Activated CD8-positive, alpha-beta memory T cell treated with anti-CD3 and anti-CD28 coated beads, Interleukin-2, amount 50 U/mL, for 48 hours (primary cell): Measurements from ENCODE around the gene NCAM1.
"Not testable (repeated sequence)": the region's sequence is repeated elsewhere in the genome, so short reads cannot be mapped to it uniquely, and the experiment has no call there.

Experiments
- DNase-seq: peaks from one replicate; pipeline ENCODE4 v3.0.0-alpha.2; 2020

The NCAM1 gene

GRCh38 chr11:113026778-113027177, 65.6 kb downstream of the NCAM1 start:
- no peak for DNase-seq

- DNase-seq, result no peak
These were observed 73.4 kb downstream of the NCAM1 start for GRCh38 chr11:113034576-113034975.

GRCh38 chr11:113035708-113036107, 74.5 kb downstream of the NCAM1 start:
- DNase-seq, result no peak

GRCh38 chr11:113043698-113044097, 82.5 kb downstream of the NCAM1 start:
- no peak for DNase-seq

GRCh38 chr11:113045146-113045545, 83.9 kb downstream of the NCAM1 start:
- no peak for DNase-seq

GRCh38 chr11:113046866-113047265, 85.6 kb downstream of the NCAM1 start:
- DNase-seq, result no peak

GRCh38 chr11:113048820-113049768, 87.9 kb downstream of the NCAM1 start:
- no peak for DNase-seq

- DNase-seq, result not testable (repeated sequence)
These were observed 91.8 kb downstream of the NCAM1 start for GRCh38 chr11:113053042-113053441.

- no peak for DNase-seq
These were observed 95.8 kb downstream of the NCAM1 start for GRCh38 chr11:113057038-113057437.

- no peak for DNase-seq
These were observed 98.3 kb downstream of the NCAM1 start for GRCh38 chr11:113059548-113059947.

- DNase-seq, result no peak
These were observed 104.1 kb downstream of the NCAM1 start for GRCh38 chr11:113065330-113065729.

GRCh38 chr11:113072237-113072858, 111.1 kb downstream of the NCAM1 start:
- DNase-seq, result no peak

- DNase-seq, result no peak
These were observed 112.2 kb downstream of the NCAM1 start for GRCh38 chr11:113073290-113073953.

GRCh38 chr11:113075586-113076095, 114.4 kb downstream of the NCAM1 start:
- DNase-seq, result no peak

- DNase-seq, result no peak
These were observed 116.2 kb downstream of the NCAM1 start for GRCh38 chr11:113077379-113077778.

- DNase-seq, result no peak
These were observed 121.2 kb downstream of the NCAM1 start for GRCh38 chr11:113082341-113082955.

- no peak for DNase-seq
These were observed 122.4 kb downstream of the NCAM1 start for GRCh38 chr11:113083571-113083970.

GRCh38 chr11:113084297-113084696, 123.1 kb downstream of the NCAM1 start:
- DNase-seq, result no peak

GRCh38 chr11:113085446-113085845, 124.2 kb downstream of the NCAM1 start:
- no peak for DNase-seq

- no peak for DNase-seq
These were observed 126.5 kb downstream of the NCAM1 start for GRCh38 chr11:113087706-113088105.

- DNase-seq, result no peak
These were observed 129.7 kb downstream of the NCAM1 start for GRCh38 chr11:113090716-113091480.

- no peak for DNase-seq
These were observed 130.2 kb downstream of the NCAM1 start for GRCh38 chr11:113091481-113091780.
